ENCODE results near the gene KCNJ11. TPM values are rescaled to one million over a fixed set of nuclear protein-coding genes. Genes with fewer than 3 reads are reported as not detected.

Gene KCNJ11
- total RNA-seq = 1 to 10 TPM in 3 of 4 donors, not detected in 1; 1.7 to 6.0 (median 3.2) TPM

DNA sequence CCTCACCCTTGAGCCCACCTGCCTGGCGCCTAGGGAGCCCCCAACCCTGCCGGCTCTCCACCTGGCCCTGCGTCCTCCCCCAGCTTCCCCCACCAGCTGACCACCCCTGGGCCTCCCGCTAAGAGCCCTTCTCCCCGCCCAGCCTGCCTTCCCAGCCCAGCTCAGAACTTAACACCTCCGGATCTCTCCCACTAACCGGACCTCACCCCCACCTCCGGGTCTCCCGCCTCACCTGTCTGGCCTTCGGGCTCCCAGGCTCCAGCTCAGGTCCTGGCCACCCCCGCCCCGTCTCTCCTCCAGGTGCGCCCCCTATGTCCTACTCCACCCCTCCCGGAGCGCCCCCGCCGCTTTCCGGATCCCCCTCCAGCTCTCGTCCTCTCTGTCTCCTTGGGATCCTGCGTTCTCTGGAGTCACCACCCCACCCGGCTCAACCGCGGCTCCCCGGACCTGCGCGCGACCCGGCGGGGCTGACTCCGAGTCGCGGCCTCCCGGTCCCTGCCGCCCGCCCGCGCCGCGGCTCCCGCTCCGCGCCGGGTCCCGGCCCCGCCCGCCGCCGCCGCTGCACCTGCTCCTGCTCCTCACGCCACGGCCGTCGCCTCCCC lies at the start of gene KCNJ11:
Gene KCNJ11 (minus strand): TSS at position 51 of the 602 bp plus-strand sequence. CDS start 568 bp downstream, outside the sequence.
- peak in 2 of 3 donors; percentile 31 to 55 for DNase-seq
- H3K27ac ChIP-seq = peak within 1 kb of the TSS in 3 of 4 donors; percentile 55 to 75 (median 62)

GRCh38 chr11:17437366-17437765 lies 48.9 kb upstream of the KCNJ11 start:
- no peak overlapping the region for H3K4me3 ChIP-seq
- H3K27ac ChIP-seq = no peak overlapping the region
- TF ChIP-seq, protein P1, sequence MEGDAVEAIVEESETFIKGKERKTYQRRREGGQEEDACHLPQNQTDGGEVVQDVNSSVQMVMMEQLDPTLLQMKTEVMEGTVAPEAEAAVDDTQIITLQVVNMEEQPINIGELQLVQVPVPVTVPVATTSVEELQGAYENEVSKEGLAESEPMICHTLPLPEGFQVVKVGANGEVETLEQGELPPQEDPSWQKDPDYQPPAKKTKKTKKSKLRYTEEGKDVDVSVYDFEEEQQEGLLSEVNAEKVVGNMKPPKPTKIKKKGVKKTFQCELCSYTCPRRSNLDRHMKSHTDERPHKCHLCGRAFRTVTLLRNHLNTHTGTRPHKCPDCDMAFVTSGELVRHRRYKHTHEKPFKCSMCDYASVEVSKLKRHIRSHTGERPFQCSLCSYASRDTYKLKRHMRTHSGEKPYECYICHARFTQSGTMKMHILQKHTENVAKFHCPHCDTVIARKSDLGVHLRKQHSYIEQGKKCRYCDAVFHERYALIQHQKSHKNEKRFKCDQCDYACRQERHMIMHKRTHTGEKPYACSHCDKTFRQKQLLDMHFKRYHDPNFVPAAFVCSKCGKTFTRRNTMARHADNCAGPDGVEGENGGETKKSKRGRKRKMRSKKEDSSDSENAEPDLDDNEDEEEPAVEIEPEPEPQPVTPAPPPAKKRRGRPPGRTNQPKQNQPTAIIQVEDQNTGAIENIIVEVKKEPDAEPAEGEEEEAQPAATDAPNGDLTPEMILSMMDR (IDR thresholded peaks at IDR 0.05) = no peak
- TF ChIP-seq POLR2A (IDR thresholded peaks at IDR 0.05) = no peak
- no peaks in the 10 kb centered on the region for H3K4me1 ChIP-seq
- no peaks in the 10 kb centered on the region for H3K36me3 ChIP-seq
- H3K27me3 ChIP-seq = no peaks in the 10 kb centered on the region
- H3K9me3 ChIP-seq = no peaks in the 10 kb centered on the region
- DNase-seq = no peak

More for the DNA sequence above, at the start of gene KCNJ11:
- Histone ChIP-seq H3K4me1 (peaks cover 0 to 9% (median 2%) of the 10 kb centered on the region in 4 donors), H3K27me3 (no peaks in the 10 kb centered on the region), H3K36me3 (no peaks in the 10 kb centered on the region), H3K4me3 (peak within 1 kb of the TSS; percentile 51 to 85 (median 62)), H3K9me3 (no peaks in the 10 kb centered on the region)
- TF ChIP-seq, protein P1 (IDR thresholded peaks at IDR 0.05) = no peak
- no peak for TF ChIP-seq POLR2A (IDR thresholded peaks at IDR 0.05)

GRCh38 chr11:17434108-17434507 lies 45.6 kb upstream of the KCNJ11 start:
- Histone ChIP-seq H3K36me3 (no peaks in the 10 kb centered on the region), H3K4me3 (no peak overlapping the region), H3K27ac (no peak overlapping the region), H3K9me3 (no peaks in the 10 kb centered on the region), H3K27me3 (no peaks in the 10 kb centered on the region), H3K4me1 (no peaks in the 10 kb centered on the region)
- TF ChIP-seq POLR2A (IDR thresholded peaks at IDR 0.05) = no peak
- TF ChIP-seq, protein P1 (IDR thresholded peaks at IDR 0.05) = no peak
- DNase-seq = no peak

GRCh38 chr11:17432002-17432401 lies 43.5 kb upstream of the KCNJ11 start:
- H3K4me1 ChIP-seq = no peaks in the 10 kb centered on the region
- TF ChIP-seq, protein P1 (IDR thresholded peaks at IDR 0.05) = no peak
- no peak for TF ChIP-seq POLR2A (IDR thresholded peaks at IDR 0.05)
- no peaks in the 10 kb centered on the region for H3K27me3 ChIP-seq
- no peak for DNase-seq
- H3K9me3 ChIP-seq = no peaks in the 10 kb centered on the region
- H3K27ac ChIP-seq = no peak overlapping the region
- H3K36me3 ChIP-seq = no peaks in the 10 kb centered on the region
- no peak overlapping the region for H3K4me3 ChIP-seq

DNA sequence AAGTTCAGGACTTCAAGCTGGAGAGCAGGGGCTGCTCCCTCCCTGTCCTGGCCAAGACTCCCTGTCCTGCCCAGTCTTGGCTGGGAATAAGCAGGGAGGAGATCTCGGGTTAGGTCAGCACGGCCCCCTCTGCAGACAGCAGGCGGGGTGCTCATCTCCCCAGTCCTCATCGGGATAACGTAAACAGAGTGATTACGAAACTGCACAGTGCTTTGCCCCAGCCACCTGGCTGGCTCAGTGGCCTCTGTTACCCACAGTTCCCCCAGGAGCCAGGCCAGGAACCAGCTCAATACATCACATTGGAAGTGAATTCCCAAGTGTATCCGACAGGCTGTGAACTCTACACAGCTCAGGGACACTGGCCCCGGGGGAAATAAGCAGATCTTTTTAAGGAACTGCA lies 42.7 kb upstream of the KCNJ11 start:
- H3K27me3 ChIP-seq = no peaks in the 10 kb centered on the region
- TF ChIP-seq, protein P1 (IDR thresholded peaks at IDR 0.05) = no peak
- TF ChIP-seq POLR2A (IDR thresholded peaks at IDR 0.05) = no peak
- DNase-seq = no peak
- H3K36me3 ChIP-seq = no peaks in the 10 kb centered on the region
- H3K9me3 ChIP-seq = no peaks in the 10 kb centered on the region
- H3K27ac ChIP-seq = no peak overlapping the region
- no peaks in the 10 kb centered on the region for H3K4me1 ChIP-seq
- no peak overlapping the region for H3K4me3 ChIP-seq

Measured in Peyer's patch (tissue), 4 donors.